ENCODE results near the gene TYW1.
"Not testable (repeated sequence)": the region's sequence is repeated elsewhere in the genome, so short reads cannot be mapped to it uniquely, and the experiment has no call there.

Gene TYW1

GRCh38 chr7:67022511-67022910 lies 25.9 kb downstream of the TYW1 start:
- TF ChIP-seq, protein P1, sequence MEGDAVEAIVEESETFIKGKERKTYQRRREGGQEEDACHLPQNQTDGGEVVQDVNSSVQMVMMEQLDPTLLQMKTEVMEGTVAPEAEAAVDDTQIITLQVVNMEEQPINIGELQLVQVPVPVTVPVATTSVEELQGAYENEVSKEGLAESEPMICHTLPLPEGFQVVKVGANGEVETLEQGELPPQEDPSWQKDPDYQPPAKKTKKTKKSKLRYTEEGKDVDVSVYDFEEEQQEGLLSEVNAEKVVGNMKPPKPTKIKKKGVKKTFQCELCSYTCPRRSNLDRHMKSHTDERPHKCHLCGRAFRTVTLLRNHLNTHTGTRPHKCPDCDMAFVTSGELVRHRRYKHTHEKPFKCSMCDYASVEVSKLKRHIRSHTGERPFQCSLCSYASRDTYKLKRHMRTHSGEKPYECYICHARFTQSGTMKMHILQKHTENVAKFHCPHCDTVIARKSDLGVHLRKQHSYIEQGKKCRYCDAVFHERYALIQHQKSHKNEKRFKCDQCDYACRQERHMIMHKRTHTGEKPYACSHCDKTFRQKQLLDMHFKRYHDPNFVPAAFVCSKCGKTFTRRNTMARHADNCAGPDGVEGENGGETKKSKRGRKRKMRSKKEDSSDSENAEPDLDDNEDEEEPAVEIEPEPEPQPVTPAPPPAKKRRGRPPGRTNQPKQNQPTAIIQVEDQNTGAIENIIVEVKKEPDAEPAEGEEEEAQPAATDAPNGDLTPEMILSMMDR (conservative IDR thresholded peaks at IDR 0.05; ENCODE audit: low read depth, low read length), result no peak

DNA sequence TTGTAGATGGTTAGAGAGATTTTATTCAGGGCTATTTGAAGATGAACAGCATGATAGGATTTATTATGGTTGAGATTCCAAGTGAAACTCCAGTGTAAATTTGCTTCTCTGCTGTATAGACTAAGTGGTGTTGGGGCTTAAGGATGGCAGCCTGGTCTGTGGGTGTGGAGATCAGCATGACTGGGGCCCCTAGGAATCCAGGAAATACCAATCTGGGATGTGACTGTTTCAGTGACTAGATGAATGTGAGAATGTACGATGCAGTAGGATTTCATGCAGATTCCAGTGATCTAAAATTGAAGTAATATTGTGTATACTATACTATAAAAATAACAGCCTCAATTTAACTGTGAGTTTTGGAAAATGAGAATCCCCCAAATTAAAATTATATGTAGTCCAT lies 28.8 kb downstream of the TYW1 start:
- peak; percentile 6 for DNase-seq (ENCODE audit: low read depth)
- H3K4me3 ChIP-seq (ENCODE audit: low read length), result not testable (repeated sequence)

More at GRCh38 chr7:67022511-67022910, 25.9 kb downstream of the TYW1 start:
- no peak for DNase-seq (ENCODE audit: low read depth)
- no peak overlapping the region for H3K4me3 ChIP-seq (ENCODE audit: low read length)

DNA sequence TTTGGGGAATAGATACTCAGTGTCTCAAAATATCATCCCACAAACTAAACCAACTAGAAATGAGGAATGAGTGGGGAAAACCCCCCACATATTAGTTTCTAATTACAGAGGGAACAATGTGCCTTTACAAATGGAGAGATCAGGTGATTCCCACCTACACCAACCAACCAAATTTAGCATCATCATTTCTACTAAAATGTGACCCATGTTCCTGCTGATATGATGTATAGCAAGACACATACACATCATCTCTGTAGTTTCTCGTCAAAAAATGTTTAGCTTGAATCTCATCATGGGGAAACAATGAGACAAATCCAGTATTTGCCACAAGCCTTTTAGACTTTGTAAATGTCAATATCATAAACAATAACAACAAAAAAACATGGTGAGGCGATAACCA lies 35.1 kb downstream of the TYW1 start:
- not testable (repeated sequence) for H3K4me3 ChIP-seq (ENCODE audit: low read length); DNase-seq (ENCODE audit: low read depth)

GRCh38 chr7:67033251-67033650 lies 36.6 kb downstream of the TYW1 start:
- DNase-seq (ENCODE audit: low read depth), result no peak
- H3K4me3 ChIP-seq (ENCODE audit: low read length), result no peak overlapping the region
- TF ChIP-seq, protein P1 (conservative IDR thresholded peaks at IDR 0.05; ENCODE audit: low read depth, low read length), result no peak

DNA sequence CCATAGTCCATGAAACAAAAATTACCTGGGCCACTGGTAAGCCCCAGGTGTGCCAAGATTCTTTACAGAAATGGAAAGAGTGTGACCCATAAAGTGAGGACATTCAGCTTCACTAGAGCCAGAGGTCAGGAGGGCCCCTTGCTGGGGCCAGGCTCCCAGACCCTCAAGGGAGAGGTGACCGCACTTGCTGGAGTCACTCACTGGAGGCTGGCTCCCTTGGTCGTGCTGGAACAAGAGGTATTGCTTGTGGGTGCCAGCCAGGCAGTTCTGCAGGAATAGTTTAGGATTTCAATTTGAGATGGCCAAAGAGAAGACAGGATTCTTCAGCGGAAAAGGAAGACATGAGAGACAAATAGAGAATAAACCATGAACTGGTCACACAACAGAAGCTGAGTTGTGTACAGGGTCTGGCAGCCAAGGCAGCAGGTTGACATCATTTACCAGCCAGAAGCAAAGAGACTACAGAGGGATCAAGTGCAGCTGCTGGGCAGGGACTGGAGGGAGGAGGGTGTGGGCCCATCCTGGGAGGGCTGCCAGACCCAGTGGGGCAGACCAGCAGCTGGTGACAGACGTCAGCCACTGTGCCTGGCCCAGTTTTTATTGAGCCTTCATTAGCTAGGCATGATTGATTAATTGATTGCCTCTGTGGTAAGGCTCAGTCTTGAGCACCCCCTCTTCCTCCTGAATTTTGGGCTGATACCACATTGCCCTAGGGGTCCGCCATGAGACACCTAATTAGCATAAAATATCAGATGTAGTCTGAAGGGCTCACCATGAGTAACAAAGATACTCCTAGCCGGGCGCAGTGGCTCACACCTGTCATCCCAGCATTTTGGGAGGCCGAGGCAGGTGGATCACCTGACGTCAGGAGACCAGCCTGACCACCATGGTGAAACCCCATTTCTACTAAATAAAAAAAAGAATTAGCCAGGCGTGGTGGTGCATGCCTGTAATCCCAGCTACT lies 40.1 kb downstream of the TYW1 start:
- DNase-seq (ENCODE audit: low read depth); H3K4me3 ChIP-seq (ENCODE audit: low read length): not testable (repeated sequence)

- not testable (repeated sequence) for H3K4me3 ChIP-seq (ENCODE audit: low read length); DNase-seq (ENCODE audit: low read depth)
Measured at GRCh38 chr7:67040832-67041231, 44.2 kb downstream of the TYW1 start.

GRCh38 chr7:67042781-67043558 lies 46.3 kb downstream of the TYW1 start:
- H3K4me3 ChIP-seq (ENCODE audit: low read length), result not testable (repeated sequence)
- DNase-seq (ENCODE audit: low read depth), result peak; percentile 18

GRCh38 chr7:67043559-67043930 lies 46.9 kb downstream of the TYW1 start:
- not testable (repeated sequence) for DNase-seq (ENCODE audit: low read depth)

GRCh38 chr7:67045496-67045995 lies 48.9 kb downstream of the TYW1 start:
- H3K4me3 ChIP-seq (ENCODE audit: low read length), result no peak overlapping the region
- DNase-seq (ENCODE audit: low read depth), result no peak
- TF ChIP-seq, protein P1 (conservative IDR thresholded peaks at IDR 0.05; ENCODE audit: low read depth, low read length), result no peak

More at GRCh38 chr7:67043559-67043930, 46.9 kb downstream of the TYW1 start:
- H3K4me3 ChIP-seq (ENCODE audit: low read length), result not testable (repeated sequence)

DNA sequence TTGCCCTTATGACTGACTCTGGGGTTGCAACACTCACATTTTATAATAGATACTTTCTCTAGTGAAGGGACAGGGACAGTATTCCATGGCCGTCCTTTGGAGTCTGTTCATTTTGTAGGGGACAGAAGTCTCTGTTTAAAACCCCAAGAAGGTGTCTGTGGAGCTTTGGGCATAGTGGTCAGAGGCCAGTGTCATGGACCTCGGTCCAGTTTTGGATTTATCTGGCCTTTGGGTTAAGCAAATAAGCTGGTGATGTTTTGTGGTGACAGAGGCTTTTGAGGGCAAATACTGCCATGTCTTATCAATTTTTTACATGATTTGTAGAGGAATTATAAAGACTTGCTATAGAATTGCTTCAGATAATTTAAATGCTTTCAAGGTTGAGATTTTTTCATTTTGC lies 50.2 kb downstream of the TYW1 start:
- not testable (repeated sequence) for H3K4me3 ChIP-seq (ENCODE audit: low read length); DNase-seq (ENCODE audit: low read depth)

DNA sequence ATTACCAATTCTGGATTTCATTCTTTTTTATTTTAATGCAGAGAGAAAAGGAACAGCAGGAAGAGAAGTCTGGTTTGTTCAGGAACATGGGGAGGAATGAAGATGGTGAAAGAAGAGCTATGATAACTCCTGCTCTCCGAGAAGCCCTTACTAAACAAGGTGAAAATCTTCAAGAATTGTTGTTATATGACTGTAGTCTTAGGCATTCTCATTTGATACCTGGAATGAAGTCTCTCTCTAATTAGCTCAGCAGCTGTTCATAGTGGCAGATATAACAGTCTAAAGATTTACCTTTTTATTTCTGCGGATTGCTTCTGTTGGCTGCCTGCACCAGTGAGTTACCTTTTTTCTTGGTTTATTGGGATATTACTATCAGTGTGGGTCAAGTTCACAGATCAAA lies 53.3 kb downstream of the TYW1 start:
- not testable (repeated sequence) for DNase-seq (ENCODE audit: low read depth); H3K4me3 ChIP-seq (ENCODE audit: low read length)

GRCh38 chr7:67052161-67052560 lies 55.5 kb downstream of the TYW1 start:
- DNase-seq (ENCODE audit: low read depth); H3K4me3 ChIP-seq (ENCODE audit: low read length): not testable (repeated sequence)
